NCI-H345 treated with DMSO at 0.1 percent for 48 hours (cell line): Measurements from ENCODE around the gene RHCG.

ENCODE experiments used
- DNase-seq: peaks from one replicate; lab custom pipeline; 2025; ENCODE audit not compliant: unreplicated experiment; lab: John Stamatoyannopoulos, UW

RHCG gene

DNA sequence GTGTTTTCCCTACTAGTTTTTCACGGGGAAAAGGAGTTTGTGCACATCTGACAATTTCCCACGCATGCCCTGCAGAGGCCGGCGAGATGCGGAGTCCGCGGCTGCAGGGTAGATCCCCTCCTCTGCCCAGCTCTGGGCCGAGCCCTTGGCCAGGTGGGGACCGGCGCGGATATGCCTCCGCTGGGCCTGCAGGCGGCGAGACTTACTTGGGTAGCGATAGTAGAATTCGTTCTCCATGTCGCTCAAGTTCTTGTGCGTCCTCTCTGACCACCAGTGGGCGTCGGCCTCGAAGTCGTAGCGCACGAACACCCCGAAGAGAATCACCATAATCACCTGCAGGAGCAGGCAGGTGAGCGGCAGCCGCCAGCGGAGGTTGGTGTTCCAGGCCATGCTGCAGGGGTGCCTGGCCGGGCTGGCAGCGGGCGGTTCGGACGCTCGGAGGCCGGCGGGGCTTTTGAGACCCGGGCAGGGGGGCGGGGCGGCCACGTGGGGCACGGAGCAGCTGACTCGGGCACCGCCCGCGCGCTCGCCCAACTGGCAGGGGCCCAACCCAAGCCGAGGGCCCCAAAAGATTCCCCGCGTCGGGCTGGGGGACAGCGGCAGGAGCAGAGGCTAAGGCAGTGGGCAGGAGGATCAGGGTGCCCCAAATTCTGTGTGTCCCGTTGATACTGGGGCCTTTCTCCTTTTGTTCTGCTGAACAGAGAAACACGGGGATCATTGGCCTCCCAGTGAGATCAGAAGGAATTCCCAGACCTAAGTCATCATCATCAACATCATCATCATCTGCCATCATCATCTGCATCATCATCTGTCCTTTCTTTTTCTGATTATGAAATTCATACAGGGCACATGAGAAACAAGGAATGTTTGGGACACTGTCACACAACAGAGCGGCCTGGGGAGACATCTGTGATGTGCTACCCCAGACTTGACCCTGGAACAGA, at the start of gene RHCG:
Gene RHCG, minus strand, starts transcription at position 429 of the 944 bp plus-strand sequence. Its CDS starts 39 bp downstream, at position 390.
- DNase-seq: no peak

DNA sequence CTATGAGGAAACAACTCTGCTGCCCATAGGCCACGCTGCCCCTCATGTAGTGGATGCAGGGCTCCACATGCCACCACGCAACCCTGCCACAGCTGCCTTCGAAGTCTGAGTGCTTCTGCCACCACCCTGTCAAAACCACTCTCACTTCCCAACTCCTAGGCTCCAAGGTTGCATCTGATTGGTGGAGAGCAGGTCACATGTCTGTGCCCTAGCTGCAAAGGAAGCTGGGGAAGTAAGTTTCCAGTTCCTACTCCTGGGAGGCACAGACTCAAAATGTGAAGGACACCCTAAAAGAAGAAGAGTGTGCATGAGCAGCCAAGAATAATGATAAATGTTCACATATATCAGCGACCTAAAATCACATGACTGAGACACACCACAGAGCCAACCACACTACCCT, 47.0 kb upstream of the RHCG start:
- no peak for DNase-seq

DNA sequence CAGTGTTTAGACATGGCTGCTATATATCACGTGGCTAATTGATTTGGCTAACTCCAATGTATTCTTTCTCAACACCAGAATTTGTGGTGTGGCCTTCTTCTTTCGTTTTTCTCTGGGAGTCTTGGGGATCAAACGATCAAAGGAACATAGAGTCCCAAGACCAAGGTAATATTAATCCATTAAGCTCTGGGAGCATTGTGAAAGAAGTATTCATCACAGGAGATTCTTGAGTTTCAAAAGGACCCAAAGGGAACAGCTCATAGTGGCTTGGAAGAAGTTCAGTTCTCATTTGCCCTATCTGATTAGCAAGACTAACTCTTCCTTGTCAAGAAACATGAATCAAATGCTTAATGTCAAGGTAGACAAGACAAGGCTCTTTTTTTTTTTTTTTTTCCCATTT, 46.0 kb upstream of the RHCG start:
- no peak for DNase-seq

DNA sequence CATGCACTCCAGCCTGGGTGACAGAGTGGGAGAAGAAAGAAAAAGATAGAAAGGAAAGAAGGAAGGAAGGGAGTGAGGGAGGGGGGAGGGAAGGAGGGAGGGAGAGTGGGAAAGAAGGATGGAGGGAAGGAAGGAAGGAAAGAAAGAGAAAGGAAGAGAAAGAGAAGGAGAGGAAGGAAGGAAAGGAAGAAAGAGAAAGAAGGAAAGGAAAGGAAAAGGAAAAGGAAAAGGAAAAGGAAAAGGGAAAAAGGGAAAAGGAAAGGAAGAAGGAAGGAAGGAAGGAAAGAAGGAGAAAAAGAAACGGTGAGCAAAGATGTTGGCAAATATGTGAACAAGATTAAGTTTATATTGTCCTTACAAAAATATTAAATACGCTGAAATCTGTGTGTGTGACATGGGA, 42.6 kb upstream of the RHCG start:
- no peak for DNase-seq

DNA sequence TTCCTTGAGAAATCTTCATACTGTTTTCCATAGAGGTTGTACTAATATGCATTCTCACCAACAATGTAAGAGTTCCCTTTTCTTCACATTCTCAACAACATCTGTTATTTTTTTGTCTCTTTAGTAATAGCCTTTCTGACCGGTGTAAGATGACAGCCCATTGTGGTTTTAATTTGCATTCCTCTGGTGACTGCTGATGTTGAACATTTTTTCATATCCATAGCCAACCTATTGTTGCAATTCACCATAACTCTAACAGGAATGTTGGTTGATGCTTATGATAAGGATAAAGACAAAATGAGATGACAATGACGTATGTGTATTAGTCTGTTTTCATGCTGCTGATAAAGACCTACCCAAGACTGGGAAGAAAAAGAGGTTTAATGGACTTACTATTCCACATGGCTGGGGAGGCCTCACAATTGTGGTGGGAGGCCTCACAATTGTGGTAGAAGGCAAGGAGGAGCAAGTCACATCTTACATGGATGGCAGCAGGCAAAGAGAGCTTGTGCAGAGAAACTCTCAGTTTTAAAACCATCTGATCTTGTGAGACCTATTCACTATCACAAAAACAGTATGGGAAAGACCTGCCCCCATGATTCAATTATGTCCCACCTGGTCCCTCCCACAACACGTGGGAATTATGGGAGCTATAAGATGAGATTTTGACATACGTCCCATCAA, 37.6 kb upstream of the RHCG start:
- DNase-seq: no peak

DNA sequence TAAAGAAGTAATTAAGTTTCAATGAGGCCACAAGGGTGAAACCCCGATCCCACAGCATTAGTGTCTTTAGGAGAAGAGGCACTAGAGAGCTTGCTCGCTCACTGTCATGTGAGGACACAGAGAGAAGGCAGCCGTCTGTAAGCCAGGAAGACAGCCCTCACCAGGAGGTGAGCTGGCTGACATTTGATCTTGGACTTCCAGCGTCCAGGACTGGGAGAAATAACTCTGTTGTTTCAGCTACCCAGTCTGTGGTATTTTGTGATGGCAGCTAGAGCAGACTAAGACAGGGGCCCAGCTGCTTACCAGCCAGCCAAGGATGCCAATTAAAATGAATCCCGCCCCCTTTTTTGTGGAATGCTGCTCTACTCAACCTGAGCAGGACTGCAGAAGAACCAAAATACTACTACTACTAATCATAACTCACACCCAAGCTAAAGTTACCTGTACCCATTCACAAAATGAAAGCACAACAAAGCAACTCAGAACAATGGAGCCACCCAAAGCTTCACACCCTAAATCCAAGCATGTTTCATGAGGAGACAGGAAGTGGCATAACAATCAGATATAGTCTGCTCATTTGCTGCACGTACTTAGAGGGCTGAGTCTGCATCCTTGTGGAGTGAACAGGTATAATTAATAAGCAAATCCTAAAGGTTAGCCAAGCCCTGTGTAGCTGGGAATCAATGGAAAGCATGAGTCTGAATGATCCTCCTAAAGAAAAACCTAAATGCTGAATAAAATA, 35.6 kb upstream of the RHCG start:
- no peak for DNase-seq

DNA sequence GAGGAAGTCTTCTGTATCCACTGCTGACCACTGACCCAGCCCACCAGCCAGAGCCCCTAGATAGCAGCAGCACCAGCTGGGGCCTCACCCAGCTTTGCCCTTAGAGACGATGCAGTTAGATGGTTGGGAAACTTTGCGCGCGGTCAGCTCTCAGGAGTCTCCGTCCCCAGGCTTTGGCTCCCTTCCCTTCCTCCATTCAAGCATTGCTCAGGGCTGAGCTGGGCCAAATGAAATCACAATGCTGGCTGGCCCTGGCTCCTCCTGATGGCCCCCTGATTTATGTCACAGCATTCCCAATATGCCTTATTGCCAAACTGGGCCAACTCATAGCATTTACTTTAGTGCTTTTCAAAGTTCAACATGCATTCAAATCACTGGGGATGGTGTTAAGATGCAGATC, 34.6 kb upstream of the RHCG start:
- no peak for DNase-seq

DNA sequence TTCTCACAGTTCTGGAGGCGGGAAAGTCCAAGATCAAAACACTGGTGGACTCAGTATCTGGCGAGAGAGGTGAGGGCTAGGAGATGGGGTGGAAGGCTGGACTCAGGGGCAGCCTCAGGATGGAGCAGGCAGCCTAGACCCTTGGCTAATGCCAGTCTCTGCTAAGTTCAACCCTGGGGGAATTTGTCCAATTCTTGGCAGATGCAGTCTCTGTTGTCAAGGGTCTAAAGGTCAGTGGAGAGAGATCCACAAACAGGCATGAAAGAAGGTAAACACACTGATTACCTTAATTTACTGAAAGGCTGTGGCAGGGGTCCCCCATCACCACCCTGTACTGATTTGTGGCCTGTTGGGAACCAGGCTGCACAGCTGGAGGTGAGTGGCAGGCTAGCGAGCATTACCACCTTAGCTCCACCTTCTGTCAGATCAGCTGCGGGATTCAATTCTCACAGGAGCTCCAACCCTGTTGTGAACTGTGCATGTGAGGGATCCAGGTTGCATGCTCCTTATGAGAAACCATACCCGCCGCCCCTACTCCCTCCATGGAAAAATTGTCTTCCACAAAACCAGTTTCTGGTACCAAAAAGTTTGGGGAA, 32.5 kb upstream of the RHCG start:
- no peak for DNase-seq

DNA sequence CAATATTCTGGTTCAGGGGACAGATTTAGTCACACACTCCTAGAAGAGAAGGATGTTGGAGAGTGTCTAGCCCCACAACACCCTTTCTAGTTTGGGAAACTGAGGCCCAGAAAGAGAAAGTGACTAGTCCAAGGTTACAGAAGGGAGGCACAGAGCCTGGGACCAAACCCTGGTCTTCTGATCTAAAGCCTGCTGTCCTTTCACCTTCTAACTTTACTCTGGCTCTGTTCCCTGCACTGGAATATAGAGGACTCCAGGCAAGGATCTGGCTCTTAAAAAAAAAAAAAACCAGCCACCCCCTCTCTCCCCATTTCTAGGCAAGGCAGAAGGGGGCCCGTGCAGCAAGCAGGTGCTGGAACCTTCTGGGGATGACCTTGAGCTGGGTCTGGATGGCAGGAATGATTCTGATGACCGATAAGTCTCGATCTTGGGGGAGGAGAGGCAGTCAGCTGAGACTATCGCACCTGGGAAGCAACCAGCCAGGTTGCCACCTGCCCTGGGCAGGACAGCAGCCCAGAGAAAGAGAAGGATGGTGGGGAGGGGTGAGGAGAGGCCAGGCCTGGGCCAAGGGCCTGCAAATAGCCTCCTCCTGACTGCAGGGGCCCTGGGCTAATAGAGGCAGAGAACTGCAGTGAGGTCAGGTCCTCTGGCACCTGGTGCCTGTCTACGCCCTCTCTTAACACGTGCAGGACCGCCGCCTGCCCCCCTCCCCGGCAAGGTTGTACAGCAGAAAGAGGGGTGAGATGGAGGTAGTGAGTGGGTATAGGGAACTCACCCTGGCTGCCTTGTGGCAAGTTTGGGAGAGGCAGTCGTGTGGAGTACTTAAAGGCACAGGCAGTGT, 30.4 kb upstream of the RHCG start:
- no peak for DNase-seq

DNA sequence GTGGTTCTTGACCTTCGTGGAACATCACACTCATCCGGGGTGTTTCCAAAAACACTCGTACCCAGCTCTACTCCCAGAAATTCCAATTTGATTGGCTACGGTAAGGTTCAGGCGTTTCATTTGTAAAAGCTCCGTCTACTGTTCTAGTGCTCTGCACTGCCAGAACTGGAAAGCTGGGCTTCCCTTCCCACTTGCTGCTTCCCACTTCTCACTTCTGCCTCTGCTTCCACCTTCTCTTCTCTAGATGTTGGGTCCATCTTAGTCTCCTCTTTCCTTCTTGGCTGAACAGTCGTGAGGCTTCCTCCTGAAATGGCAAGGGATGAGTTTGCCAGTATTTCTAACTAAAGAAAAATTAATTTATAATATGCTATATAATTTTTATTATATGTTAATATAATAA, 29.8 kb upstream of the RHCG start:
- no peak for DNase-seq

DNA sequence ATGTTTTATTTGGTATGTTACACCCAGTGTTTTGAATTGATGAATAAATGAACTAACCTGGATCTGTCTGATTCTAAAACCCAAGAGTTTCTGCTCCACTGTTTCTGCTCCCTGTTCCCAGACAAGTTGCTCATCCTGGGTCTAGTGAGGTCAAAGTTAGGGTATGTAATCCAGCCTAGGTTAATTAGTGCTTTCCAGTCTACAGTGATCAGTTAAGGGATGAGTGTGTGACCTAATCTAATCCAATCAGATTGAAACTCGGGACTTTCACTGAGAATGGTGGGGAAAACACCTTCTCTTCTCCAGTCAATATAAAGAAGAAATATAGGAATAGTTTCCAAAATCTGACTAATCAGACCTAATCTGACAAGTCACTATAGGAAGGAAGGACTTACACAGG, 27.8 kb upstream of the RHCG start:
- no peak for DNase-seq

DNA sequence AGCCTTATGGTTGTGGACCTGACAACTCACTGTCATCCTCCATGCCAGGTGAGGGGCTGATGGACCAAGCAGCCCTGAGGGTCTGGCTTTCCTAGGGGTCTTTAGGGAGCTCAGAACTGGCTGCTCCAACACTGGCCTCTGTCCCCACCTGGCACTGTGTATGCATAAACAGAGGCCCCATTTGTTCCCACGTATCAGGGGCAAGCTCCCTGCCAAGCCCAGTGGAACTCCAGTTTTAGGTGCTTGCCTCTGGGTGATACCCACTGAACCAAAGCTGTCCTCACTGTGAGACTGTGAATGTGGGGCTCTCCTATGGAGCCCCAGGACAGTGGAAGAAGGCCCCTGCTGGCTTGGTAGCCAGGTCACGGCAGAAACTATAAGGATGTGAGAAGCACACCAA, 26.7 kb upstream of the RHCG start:
- no peak for DNase-seq

DNA sequence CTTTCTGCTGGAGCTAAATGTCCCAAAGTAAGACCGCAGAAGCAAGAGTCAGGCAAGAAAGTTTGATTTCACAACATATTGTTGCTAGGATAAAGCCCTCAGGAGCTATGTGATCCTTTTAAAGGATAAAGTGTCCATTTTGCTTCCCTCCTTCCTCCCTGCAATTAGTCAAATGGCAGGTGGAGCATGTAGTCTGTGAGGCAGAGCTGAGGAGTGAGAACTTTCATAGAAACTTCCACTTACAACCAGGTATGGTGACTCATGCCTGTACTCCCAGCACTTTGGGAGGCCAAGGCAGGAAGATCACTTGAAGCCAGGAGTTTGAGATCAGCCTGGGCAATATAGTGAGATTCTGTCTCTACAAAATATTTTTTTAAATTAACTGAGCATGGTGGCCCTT, 25.2 kb upstream of the RHCG start:
- no peak for DNase-seq

DNA sequence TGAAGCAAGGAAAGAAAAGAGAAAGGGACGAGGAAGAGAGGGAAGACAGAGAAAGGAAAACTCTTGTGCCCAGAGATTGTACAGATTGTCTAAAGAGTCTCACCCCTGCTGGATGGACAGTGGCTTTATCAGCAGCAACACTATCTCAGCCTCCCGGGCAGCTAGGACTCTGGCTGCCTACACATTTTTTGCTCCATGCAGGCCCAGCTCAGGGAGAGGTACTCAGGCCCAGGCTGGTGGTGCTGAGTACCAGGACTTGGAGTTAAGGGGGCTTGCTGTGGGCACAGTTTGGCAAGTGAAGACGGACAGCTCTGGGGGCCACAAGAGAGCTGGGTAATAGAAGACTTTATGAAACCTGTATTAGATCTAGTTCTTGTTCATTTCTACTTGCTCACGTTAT, 19.1 kb upstream of the RHCG start:
- no peak for DNase-seq

DNA sequence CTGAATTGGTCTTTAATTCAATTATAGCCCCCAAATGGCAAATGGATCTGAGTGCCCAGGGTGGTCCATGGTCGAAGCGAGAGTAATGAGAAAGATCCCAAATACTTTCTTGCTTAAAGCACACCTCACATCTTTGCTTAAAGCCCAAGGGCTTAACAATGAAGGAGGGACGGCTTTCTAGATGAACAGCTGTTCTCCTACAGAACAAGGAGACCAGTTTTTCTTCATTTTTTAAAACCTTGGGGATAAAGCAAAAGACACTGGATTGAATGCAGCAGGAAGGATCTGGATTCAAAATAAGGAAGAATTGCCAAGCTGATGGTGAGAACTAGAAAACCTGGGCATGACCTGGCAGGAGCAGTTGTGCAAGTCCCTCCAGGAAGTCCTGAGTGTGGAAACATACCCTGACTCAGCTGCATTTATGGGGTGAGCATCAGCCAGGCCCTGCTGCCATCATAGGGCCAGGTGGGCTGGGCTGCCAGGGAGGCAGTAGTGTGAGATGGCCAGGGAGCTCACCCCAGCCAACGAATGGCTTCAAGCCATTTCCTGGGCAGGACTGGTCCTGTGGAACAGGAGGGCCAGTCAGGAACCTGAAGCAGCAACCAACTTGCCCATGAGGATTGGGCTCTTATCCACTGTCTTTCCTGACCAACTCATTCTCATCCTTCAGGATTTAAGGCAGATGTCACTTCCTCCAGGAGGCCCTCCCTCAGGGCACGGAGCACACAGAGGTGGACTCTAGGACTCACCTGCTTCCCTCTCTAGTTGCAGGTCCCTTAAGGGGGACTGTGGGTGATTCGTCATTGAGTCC, 18.4 kb upstream of the RHCG start:
- no peak for DNase-seq

DNA sequence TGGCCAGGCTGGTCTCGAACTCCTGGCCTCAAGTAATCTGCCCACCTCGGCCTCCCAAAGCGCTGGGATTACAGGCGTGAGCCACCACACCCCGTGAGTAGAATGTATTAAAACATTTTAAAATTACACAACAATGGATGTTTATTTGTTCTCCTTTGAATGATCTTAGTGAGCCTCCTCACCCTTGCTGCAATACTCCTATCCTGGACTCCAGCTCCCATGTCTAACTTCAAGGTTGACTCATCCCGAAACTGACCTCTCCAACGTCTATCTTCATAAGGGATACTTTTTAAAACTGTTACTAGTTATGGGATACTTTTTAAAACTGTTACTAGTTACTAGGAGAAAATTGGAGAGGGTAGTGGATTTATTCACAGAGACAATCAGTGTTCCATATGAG, 17.8 kb upstream of the RHCG start:
- DNase-seq: no peak

DNA sequence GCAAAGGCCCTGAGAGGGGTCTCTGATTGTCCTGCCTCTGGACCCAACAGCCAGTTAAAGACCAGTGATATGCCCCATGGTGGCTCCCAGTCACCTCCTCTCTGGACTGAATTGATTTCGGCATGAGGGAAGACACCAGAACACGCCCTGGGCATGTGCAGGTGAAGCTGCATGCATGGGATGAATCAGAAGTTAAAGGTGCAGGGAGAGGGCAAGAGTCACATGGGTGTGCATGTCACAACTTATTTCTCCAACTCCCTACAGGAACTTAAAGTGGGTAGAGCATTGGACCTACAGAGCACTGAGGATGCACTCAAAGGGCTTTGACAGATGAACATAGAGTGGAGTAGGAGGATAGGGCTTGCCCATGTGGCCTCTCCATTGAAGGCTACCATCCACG, 16.9 kb upstream of the RHCG start:
- no peak for DNase-seq

DNA sequence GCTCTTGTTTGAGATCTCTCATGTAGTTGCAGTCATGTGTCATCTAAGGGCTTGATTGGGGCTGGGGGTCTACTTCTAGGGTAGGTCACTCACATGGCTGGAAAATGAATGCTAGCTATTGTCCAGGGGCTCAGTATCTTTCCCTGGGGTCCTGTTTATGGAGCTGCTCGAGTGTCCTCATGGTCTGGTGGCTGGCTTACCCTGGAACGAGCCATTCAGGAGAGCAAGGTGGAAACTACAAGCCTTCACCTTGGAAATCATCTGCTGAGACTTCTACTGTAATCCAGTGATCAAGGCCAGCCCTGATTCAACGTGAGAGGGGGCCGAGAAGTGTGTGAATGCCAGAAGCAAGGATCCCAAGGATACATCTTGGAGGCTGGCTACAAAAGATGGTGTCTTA, 16.2 kb upstream of the RHCG start:
- no peak for DNase-seq

DNA sequence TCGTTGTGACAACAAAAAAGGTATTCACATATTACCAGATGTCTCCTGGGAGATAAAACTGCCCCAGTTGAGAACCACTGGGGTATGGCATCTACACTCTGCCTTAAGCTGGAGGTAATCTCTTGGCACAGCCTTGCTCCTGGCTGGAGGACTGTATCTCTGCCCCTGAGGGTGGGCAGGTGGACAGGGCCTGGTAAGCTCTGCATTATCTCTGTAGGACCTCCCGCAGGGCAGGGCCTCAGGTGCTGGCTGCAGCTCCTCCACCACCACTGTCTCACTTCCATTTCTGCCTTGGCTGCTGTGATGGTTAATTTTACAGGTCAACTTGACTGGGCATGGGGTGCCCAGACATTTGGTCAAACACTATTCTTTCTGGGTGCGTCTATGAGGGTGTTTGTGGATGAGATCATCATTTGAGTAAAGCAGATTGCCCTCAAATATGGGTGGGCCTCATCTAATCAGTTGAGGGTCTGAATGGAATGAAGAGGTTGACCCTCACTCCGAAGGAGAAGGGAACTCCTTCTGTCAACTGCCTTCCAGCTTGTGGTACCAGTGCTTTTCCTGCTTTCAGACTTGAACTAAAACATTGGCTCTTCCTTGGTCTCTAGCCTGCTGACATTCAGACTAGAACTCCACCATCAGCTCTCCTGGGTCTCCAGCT, 9.8 kb upstream of the RHCG start:
- DNase-seq: no peak
